ENCODE measurements around the gene SDK2.

Gene SDK2

GRCh38 chr17:73420897-73421296 is 223.3 kb downstream of the SDK2 start:
- no peak for DNase-seq (ENCODE audit: low spot score)

GRCh38 chr17:73419881-73420280 is 224.4 kb downstream of the SDK2 start:
- no peak for DNase-seq (ENCODE audit: low spot score)

GRCh38 chr17:73419051-73419450 is 225.2 kb downstream of the SDK2 start:
- no peak for DNase-seq (ENCODE audit: low spot score)

GRCh38 chr17:73415782-73416181 is 228.5 kb downstream of the SDK2 start:
- no peak for DNase-seq (ENCODE audit: low spot score)

GRCh38 chr17:73414171-73414955 is 229.9 kb downstream of the SDK2 start:
- no peak for DNase-seq (ENCODE audit: low spot score)

GRCh38 chr17:73412914-73413313 is 231.3 kb downstream of the SDK2 start:
- no peak for DNase-seq (ENCODE audit: low spot score)

GRCh38 chr17:73411313-73411747 is 232.9 kb downstream of the SDK2 start:
- no peak for DNase-seq (ENCODE audit: low spot score)

GRCh38 chr17:73410586-73411312 is 233.5 kb downstream of the SDK2 start:
- DNase-seq (ENCODE audit: low spot score): no peak

- DNase-seq (ENCODE audit: low spot score): no peak
Observed at GRCh38 chr17:73404246-73404645, 240.0 kb downstream of the SDK2 start.

GRCh38 chr17:73402466-73402865 is 241.8 kb downstream of the SDK2 start:
- no peak for DNase-seq (ENCODE audit: low spot score)

GRCh38 chr17:73401911-73402310 is 242.3 kb downstream of the SDK2 start:
- DNase-seq (ENCODE audit: low spot score): no peak

- DNase-seq (ENCODE audit: low spot score): no peak
Observed at GRCh38 chr17:73400915-73401545, 243.2 kb downstream of the SDK2 start.

- no peak for DNase-seq (ENCODE audit: low spot score)
Observed at GRCh38 chr17:73399056-73399455, 245.2 kb downstream of the SDK2 start.

- DNase-seq (ENCODE audit: low spot score): no peak
Observed at GRCh38 chr17:73397856-73398540, 246.2 kb downstream of the SDK2 start.

- no peak for DNase-seq (ENCODE audit: low spot score)
Observed at GRCh38 chr17:73397278-73397826, 246.9 kb downstream of the SDK2 start.

- no peak for DNase-seq (ENCODE audit: low spot score)
Observed at GRCh38 chr17:73396431-73397277, 247.6 kb downstream of the SDK2 start.

GRCh38 chr17:73394512-73395450 is 249.5 kb downstream of the SDK2 start:
- no peak for DNase-seq (ENCODE audit: low spot score)

- DNase-seq (ENCODE audit: low spot score): no peak
Observed at GRCh38 chr17:73393962-73394361, 250.3 kb downstream of the SDK2 start.

GRCh38 chr17:73393381-73393780 is 250.9 kb downstream of the SDK2 start:
- DNase-seq (ENCODE audit: low spot score): no peak
